Tibial nerve (tissue), 3 donors: ENCODE data around the gene OR4K5.

ENCODE experiments used
- CTCF ChIP-seq, 5 experiments: fragments of 200-600 bp in 3 of 5; fragments of 450-650 bp in 2 of 5; sonication (generic) in 3 of 5; IDR thresholded peaks; one replicate each; pipeline ENCODE4 v1.5.1; 2016 to 2019; ENCODE audit warnings: antibody characterized with exemption in 5 of 5, mild to moderate bottlenecking in 3 of 5, moderate library complexity in 2 of 5
- POLR2A ChIP-seq, 2 donors: fragments of 450-650 bp; IDR thresholded peaks; one replicate each; pipeline ENCODE4 v1.6.1; 2017; ENCODE audit warnings: antibody characterized with exemption in 2 of 2, mild to moderate bottlenecking in 2 of 2, moderate library complexity in 2 of 2

DNA sequence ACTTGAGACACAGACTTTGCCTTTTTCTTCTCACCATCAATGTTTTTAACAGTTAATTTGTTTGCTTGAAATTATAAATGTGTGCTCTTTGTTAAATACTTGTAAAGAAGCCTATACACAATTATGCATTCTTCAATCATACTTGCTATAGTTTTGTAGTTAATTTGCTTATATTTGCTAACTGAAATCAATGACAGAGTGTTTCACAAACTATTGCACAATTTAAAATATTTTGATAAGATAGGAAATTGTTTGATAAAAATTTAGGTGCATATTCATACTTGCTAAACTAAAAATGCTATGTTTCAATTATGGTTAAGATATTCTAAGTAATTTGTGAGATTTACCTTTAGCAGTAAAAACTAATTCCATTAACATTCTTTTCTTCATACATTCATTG is 13.7 kb upstream of the OR4K5 start:
- TF ChIP-seq POLR2A (IDR thresholded peaks at IDR 0.05) (no peak), CTCF (IDR thresholded peaks at IDR 0.05) (no peak)
